K562 (cell line): ENCODE measurements around the gene HDAC5. TPM values are rescaled to one million over a fixed set of nuclear protein-coding genes. Genes with fewer than 3 reads are reported as not detected.
A peak's percentile ranks its signal among the peaks of the same experiment; 100 is the strongest.

Experiments used
- CEBPZ ChIP-seq: fragments of 150-350 bp; IDR thresholded peaks from 2 replicates; pipeline ENCODE4 v1.6.1; 2014; ENCODE audit warnings: low read depth, mild to moderate bottlenecking, low read length, borderline replicate concordance
- PREB ChIP-seq: sonication (generic); formaldehyde crosslinking; IDR thresholded peaks from 2 replicates; pipeline ENCODE4 v1.8.1; 2023; ENCODE audit warnings: mild to moderate bottlenecking, missing genetic modification reagents
- polyA plus RNA-seq, 8 experiments: library from polyadenylated mRNA; depleted of rRNA in 4 of 8; stranded (reverse) in 5 of 8; unstranded in 3 of 8; fragments of >200 nt; fragmentation: Nextera tagmentation in 2 of 8; fragmentation: Illumina TruSeq in 1 of 8; extraction: Ambion mirVana in 2 of 8; extraction: Trizol in 1 of 8; gene quantifications; 2 replicates each; pipeline versions ENCODE4 v1.2.1 to v1.2.3, GENCODE V29; 2011 to 2014; ENCODE audit warnings: inconsistent platforms in 1 of 8, missing spikeins in 1 of 8
- total RNA-seq, 7 experiments: library from RNA; depleted of rRNA in 6 of 7; stranded (reverse); fragments of >200 nt in 6 of 7; fragmentation: Illumina TruSeq in 2 of 7; extraction: Trizol in 2 of 7; gene quantifications; 2 replicates each; pipeline versions ENCODE4 v1.2.1 to v1.2.3, GENCODE V29; 2011 to 2021; ENCODE audit warnings: low replicate concordance in 1 of 7
- TF ChIP-seq, protein P1 (sequence below): sonication (generic); formaldehyde crosslinking; IDR thresholded peaks from 2 replicates; pipeline ENCODE4 v1.5.0; 2020; ENCODE audit warnings: missing genetic modification reagents

HDAC5 gene
- total and polyA plus RNA-seq, 9 of the 15 experiments (the other 6 are each of a cell fraction or from before 2014, with no cell fraction given): 0.45 to 26.2 (median 16.4) TPM

DNA sequence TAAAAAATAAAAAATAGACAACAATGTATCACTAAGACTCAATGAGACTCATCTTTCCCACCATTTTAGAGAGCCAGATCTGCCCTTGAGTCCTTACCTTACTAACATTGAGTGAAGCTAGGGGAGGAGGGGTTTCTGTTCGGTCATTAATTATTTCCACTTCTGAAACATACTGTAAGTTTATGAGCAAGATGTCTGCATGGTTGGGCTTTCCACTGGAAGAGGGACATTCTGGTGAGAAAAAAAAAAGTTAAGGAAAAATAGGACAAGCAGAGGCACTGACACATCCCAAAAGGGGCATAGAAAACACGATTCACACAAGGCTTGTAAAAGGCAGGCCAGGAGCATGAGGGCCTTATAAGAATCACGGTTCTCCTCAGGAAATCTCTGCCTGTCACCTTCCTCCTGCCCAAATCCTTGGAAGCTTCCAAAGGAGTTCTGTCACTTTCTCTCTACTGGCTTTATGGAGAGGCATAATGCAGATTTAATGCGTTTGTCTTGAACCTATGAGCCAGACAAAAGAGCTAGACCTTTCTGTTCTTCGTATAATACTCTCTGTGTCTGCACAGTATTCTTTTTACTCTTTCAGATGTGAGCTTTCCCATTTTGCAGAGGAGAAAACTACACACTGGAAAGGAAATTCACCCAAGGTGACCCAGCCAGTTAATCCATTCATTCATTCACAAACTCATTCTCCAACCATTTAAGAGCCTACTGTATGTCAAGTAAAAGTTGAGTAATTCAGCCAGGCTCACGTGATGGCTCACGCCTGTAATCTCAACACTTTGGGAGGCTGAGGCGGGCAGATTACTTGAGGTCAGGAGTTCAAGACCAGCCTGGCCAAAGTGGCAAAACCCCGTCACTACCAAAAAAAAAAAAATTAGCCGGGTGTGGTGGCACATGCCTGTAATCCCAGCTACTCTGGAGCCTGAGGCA, 59.5 kb downstream of the HDAC5 start (continued):
- TF ChIP-seq CEBPZ (no peak), PREB (CRISPR knock-in tag) (no peak)
- TF ChIP-seq, protein P1, sequence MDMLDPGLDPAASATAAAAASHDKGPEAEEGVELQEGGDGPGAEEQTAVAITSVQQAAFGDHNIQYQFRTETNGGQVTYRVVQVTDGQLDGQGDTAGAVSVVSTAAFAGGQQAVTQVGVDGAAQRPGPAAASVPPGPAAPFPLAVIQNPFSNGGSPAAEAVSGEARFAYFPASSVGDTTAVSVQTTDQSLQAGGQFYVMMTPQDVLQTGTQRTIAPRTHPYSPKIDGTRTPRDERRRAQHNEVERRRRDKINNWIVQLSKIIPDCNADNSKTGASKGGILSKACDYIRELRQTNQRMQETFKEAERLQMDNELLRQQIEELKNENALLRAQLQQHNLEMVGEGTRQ: peak; percentile 81
